ENCODE measurements around the gene STAU1. TPM values are rescaled to one million over a fixed set of nuclear protein-coding genes. Genes with fewer than 3 reads are reported as not detected.

The STAU1 gene
- total RNA-seq, 1 donor from 2014 or later = 36.1 TPM

GRCh38 chr20:49074521-49074920, 113.6 kb downstream of the STAU1 start:
- no peak for DNase-seq (ENCODE audit: low spot score)

Other genes with a start within 250 kb of the STAU1 start
- 65.5 TPM for gene CSE1L, start 142.0 kb downstream of the STAU1 start, total RNA-seq (ENCODE audit: insufficient read depth, low replicate concordance)
- 20.7 TPM for gene DDX27, start 31.1 kb upstream of the STAU1 start, total RNA-seq (ENCODE audit: insufficient read depth, low replicate concordance)
- 20.0 TPM for gene ZNFX1, start 89.7 kb upstream of the STAU1 start, total RNA-seq (ENCODE audit: insufficient read depth, low replicate concordance)